HuH-7 (cell line): Measurements from ENCODE around the gene TJP1.
"Not testable (repeated sequence)": the region's sequence is repeated elsewhere in the genome, so short reads cannot be mapped to it uniquely, and the experiment has no call there.

Experiments
- DNase-seq: peaks from one replicate; pipeline ENCODE4 v3.0.0; 2011; ENCODE audit warnings: low spot score

Gene TJP1

GRCh38 chr15:29838352-29839010, 16.2 kb upstream of the TJP1 start:
- no peak for DNase-seq

DNA sequence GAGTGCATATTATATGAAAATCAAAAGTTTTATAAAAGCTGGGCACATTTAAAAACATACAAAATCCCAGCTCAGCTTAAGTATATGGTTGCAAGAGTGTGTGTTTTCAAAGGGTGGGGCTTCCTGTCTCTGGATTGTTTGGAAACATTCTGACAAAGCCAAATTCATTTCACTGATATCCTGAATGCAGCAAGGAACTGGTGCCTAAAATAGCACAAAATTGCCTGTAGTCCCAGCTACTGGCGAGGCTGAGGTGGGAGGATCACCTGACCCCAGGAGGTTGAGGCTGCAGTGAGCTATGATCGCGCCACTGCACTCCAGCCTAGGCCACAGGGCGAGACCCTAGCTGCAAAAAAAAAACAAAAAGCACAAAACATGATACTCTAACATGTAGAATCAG, 13.0 kb upstream of the TJP1 start:
- DNase-seq: no peak

DNA sequence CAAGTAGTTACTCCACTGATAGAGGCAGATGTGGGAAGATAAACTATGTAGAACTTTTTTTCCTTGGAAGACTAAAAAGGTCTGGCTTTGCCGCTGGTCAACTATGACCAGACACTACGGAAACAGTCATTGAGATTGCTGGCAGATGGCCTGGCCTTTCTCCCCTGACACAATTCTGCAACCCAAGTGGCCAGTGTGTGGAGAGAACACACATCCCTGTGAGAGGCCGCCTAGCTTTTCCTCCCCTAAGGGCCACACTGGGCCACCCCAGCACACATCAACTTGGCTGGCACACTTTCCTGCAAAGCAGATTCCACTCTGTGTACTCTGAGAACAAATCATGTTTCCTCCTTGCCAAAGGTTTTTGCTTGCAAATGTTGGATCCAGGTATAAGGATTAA, 10.4 kb upstream of the TJP1 start:
- no peak for DNase-seq

DNA sequence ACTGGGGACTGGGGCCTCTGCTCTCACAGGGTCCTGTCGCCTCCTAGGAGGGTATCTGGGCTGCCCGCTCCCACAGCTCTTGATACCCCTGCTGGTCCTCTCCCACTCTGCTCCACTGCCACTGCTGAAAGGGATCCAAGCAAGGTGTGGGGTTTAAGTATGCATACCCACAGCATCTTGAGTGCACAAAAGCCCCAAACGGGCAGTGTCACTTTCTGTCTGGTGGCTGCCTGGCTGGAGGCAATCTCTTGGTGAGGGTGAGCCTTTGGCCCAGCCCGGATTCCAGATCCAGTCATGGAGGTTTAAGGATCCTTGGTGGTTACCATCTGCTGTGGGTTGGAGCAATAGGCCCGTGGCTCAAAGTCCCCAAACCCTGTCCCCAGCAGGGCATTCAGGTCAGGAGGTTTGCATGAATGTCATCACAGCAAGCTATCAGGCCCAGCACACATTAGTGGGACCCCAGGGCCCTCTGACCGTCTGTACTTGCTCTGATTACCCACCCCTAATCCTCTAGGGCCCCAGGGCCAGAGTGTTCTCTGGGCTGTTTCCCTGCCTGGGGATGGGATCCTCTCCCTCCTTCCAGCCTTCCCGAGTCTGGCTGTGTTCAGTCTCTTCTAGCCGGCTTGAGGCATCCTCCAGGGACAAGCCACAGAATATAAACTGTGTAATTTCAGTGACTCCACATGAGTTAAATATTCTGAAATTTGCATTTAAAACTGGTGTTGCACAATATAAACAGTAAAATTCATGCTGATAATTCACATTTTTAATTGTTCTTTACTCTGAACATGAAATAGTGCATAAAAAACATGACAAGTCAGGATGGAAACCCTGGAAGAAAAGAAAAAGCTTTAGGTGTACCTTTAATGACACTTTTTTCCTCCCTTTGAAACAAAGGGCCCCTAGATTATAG, 4.9 kb upstream of the TJP1 start:
- DNase-seq: no peak

GRCh38 chr15:29825227-29825626, 3.0 kb upstream of the TJP1 start:
- no peak for DNase-seq

DNA sequence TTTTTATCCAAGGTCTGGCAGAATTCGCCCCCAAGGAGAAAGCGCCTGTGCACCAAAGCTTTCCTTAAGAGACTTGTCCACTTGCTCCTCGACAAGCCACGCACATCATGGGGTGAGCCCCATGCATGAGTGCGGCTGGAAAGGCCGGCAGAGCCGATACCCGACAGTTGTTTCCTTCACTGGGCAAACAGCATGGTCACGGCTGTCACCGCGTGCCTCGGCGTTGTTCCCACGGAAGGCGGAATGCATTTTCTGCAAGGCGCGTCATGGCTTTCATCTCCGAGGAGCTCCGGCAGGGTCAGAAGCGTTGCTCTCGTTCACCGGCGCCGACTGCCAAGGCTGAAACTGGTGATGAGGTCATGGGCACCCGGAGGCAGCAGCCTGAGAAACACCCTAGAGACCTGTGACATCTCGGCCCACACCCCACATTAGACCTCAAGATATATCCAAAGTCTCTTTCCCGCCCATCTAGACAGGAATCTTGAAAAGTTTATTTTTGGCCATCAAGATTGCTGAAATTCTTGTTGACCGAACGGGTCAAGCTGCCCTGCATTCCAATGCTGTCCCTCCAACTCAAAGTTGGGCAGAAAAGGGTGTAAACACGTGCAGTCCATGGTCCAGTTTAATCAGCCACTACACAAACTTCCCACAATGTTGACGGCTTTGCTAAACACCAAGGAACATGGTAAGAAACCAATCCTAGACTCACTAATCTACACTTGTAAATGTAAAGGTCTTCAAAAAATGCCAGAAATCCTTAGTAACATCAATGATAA, 604 bp upstream of the TJP1 start:
- DNase-seq: peak; percentile 28

- peak; percentile 51 for DNase-seq
Observed at GRCh38 chr15:29821416-29822099, 710 bp downstream of the TJP1 start.

- DNase-seq: no peak
Observed at GRCh38 chr15:29820394-29821154, 1.7 kb downstream of the TJP1 start.

- DNase-seq: no peak
Observed at GRCh38 chr15:29819979-29820378, 2.3 kb downstream of the TJP1 start.

- no peak for DNase-seq
Observed at GRCh38 chr15:29818141-29818540, 4.1 kb downstream of the TJP1 start.

GRCh38 chr15:29817455-29817854, 4.8 kb downstream of the TJP1 start:
- DNase-seq: not testable (repeated sequence)

GRCh38 chr15:29815000-29815710, 7.1 kb downstream of the TJP1 start:
- no peak for DNase-seq

DNA sequence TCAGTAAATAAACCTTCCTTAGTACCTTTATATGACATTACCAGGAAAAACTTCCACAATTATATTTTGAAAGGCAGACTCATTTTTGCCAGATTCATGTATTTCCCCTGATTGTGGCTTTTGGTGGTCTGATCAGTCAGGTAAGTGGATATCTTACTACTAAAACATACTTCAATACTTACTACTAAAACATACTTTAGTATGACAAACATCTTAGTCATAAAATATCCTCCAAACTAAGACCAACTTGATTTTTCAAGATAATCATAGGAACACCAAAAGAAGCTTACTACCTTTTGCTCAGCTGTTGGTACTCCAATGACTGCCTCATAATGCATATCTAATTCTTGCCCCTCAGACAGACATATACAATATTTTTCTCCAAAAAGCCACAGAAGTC, 9.3 kb downstream of the TJP1 start:
- DNase-seq: no peak

GRCh38 chr15:29812384-29812694, 9.9 kb downstream of the TJP1 start:
- no peak for DNase-seq

DNA sequence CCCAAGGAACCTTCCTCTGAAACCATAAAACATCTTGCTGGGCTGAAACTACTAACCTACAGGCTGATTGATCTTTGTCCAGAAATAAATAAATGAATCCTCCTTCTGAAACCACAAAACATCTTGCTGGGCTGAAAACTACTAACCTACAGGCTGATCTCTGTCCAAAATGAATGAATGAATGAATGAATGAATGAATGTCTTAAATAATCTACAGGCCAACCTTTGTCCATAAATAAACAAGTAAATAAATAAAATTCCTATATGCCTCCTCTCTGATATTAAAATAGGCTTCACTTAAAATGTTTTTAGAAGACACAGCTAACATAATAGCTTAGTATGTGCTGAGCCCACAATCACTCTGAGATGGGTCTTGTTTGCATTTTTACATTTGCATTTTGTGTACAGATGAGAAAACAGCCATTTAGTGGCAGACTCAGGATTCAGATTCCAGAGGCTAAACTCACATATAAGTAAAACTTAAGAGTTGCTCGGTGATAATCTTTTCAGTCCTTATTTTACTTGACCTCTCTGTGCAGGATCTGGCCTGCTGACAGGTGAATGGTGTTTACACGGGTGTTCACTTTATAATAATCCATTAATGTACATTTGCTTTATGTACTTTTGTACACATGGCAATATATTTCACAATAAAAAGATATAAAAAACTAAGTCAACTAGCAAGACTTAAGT, 10.4 kb downstream of the TJP1 start:
- no peak for DNase-seq

GRCh38 chr15:29805708-29806104, 16.6 kb downstream of the TJP1 start:
- DNase-seq: no peak

- DNase-seq: no peak
Observed at GRCh38 chr15:29805043-29805707, 17.1 kb downstream of the TJP1 start.

DNA sequence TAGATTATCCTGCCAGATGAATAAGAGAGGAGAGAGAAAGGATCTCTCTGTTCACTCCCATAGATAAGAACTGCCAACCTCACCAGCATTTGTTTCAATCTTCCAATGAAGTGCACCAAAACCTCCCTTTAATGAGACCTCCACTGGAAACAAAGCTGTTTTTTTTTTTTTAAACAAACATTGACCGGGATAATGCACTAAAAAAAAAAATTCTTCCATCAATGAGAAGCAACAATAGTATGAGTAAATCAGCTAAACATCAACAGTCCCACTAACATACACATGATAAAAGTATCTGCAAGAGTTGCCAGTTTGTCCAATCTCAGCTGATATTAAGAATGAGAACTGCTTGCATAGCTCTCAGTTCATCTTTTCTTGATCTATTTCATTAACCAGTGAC, 19.9 kb downstream of the TJP1 start:
- DNase-seq: no peak

GRCh38 chr15:29800491-29801366, 21.5 kb downstream of the TJP1 start:
- no peak for DNase-seq
